ENCODE measurements around the gene ETV1.
A peak's percentile ranks its signal among the peaks of the same experiment; 100 is the strongest.

The ETV1 gene

DNA sequence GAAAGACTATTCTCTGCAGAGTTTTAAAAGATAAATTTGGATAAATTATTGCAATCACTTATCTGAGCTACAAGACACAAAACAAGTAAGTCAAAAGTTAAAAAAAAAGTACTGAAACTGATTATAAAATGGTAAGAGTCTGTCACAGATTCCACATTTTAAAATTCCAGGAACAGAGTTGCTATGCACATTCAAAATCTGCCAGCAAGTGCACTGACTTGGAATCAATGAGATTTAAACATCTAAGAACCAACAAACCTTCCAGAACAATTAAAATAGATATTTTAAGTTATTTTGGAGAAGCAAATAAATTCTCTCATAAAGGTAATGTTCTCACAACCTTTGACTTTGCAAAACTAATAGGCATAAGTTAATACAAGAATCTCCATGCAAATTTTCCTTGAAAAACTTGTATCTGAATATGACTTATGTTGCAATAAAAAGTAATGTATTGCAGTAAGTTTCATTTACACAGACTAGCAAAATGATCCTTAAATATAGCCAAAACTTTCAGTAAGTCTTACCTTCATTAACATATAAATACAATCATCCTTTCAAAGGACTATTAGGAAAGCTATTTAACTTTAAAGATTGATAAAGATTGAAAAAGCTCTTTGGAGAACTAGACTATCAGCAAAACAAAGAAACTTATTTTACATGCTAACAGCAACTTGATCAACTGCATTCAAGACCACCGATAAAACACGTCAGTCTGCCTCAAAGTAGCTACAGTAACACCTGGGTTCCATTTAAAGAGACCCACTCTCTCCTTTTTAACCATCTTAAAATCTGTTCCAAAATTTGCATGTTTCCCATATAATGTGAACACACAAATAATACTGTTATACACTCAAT, 4.4 kb downstream of the ETV1 start:
- DNase-seq, result no peak

DNA sequence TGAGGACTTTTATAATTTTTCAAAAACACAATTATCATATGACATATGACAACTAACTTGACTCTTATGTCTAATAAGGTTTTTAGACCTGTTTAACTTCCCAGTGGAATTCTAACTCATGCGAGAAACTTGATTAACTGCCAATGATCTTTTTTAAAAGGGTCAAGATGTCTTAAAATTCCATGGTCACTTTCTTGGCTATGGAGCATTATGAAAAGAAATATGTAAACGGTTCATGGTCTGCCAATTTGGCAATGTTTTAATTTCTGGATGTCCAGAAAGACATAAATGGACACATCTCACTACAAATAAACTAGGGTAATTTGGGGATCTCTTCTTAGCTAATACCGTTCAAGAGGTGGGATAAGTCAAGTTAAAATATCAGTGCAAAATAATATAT, 5.4 kb downstream of the ETV1 start:
- no peak for DNase-seq

DNA sequence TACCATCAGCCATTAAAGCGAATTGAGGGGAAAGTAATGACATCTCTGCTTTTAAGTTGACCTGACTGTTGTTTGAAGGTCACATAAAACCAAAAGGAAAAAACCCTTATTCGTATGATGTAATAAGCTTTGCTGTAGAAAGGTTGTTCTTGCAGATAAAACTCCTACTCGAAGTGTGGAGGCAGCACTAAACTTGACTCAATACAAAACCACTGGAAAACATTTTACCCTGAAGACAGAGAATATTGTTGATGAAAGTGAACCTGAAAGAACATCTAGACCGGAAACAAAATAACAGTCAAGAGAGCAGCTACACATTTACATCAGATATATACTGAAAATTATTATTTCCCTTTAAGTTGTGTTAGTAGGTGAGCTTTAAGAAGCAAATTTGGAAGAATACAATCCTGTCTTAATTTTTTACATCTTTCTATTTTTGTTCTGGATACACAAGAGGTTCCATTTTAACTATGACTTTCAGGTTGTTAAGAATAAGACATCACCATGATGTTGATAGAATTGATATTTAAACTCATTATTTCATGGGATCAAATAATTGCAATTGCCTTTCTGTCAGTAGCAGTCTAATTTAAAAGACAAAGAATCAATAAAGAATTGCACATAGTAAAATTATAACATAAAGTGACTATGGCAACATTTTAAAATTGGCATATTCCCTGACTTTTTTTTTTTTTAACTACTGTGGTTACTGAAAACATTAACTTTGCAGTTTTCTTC, 6.4 kb downstream of the ETV1 start:
- DNase-seq, result no peak

DNA sequence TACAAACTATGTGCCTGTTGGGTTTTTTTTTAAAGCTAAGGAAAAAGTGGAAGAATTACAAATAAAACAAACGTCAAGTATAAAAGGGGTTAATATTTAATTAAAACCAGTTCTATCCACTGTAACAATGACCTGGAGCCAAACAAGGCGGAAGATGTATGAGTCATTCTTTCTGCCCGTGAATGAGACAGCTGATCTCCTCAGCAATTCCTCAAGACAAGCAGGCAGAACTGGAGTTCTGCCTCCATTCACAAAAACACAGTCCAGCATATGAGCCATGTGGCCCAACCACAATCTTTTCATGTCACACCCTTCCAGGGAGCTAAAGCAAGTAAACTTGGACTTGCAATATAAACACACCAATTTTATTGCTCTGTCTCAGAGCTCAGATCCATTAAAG, 8.4 kb downstream of the ETV1 start:
- peak; percentile 94 for DNase-seq

DNA sequence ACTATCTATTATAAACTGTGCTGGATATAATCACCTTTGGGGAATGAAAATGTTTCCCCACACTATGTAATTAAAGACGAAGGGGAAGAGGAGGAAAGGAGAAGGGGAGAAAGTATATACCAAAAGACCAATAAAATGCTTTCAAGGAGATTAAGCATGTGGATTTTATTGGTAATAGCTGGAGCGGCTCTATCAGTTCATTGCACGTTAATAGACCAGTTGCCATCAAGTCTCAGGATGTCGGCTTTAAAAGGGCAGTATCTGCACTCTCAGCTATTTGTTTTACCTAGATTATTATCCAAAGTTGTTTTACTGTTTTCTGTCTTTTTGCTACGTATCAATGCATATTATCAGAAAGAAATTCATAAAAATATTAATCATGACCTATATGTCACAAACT, 9.0 kb downstream of the ETV1 start:
- DNase-seq, result no peak

DNA sequence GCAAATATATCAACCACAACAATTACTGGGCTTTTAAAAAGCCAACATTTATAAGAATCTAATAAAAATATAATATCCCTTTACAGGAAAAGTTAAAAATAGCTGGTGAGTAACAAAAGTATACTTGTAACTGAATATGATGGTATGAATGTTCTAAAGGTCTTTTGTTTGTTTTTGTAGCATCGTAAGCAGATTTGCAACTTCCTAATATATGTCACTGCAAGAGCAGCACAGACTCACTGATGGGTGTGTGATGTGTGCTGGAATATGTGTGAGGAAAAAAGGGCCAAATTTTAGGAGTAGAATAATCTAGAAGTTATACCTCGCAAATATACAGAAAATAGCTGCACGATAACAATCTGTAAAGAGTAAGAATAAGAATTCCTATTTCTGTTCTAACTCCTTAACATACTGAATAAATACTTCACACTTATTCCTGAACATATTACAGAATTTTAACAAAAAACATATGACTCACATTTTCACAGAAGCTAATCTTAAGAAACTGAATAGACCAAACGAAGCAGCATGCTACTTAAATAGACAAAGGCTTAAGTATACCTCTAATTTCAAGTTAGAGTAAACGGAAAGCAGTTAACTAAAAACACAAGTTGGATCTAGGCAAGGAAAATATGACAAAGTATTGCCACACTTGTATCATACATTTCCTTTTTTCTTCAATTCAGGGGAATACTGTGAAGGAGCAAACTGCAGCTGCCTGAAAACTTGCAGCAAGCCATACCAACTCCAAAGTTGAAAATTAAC, 9.6 kb downstream of the ETV1 start:
- DNase-seq, result no peak

DNA sequence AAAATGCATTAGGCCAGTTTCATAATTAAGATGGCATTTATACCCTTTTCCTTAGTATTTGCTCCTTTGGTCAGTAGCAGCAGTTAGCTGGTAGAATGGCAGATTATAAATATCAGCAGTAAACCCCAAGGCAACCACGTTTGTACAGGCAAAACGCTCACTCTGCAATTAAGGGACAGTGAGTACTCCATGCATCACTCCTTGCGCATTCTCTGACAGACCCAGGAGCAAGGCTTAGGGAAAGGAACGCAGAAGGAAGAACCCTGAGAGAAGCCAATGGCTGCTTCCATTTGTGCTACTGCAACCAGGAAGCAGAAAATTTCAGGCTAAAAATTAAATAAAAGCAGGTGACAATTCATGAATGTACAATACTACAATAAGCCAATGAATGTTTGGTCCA, 12.9 kb downstream of the ETV1 start:
- no peak for DNase-seq

DNA sequence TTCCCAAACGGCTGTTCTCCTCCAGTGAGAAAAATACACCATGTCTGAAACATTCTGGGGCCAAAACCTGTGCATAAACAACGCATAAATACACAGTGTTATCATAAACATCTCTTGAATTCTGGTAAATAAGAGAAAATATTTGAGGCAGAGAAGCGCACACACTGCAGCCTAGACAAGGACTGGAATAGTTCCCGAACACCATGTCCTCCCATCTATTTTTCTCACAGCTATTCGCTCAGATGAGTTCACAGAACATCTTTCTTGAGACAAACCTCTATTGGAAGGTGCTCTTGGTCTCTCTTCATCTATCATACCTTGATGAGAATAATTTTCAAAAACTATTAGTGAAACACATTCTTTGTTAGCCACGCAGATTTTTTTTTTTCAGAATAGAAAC, 24.4 kb downstream of the ETV1 start:
- no peak for DNase-seq

DNA sequence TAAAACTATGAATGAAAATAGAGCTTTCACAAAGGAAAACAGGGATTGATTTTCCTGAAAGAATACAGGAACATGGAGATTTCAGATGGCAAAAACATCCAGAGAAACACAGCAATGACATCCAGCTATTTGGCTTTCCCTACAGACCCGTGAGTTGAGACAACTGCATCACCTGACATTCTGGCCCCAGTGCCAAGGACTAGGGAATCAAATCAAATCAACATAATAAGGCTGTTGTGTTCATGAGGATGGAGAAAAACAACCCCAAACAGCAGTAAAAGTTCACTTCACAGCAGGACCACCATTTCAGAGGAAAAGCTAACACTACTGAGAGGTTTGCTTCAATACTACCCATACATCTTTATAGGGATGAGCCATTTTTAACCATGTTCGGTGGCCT, 25.5 kb downstream of the ETV1 start:
- DNase-seq, result no peak

DNA sequence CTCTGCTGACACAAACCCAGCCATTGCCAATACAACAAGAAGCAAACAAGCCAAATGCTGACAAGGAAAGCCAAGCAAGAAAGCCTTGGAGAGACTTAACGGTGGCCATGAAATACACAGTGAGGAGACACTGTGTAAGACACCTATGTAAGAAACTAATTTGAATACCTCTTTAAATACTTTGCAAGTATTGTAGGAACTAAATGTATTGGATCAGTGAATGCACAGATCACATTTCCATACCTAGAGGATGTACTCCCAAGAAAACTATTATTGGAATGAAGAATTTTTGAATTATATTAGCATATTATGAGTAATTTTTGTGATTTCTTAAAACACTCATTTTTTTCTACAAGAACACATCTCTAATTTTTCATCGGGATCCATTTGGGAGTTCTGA, 34.0 kb downstream of the ETV1 start:
- DNase-seq, result no peak

DNA sequence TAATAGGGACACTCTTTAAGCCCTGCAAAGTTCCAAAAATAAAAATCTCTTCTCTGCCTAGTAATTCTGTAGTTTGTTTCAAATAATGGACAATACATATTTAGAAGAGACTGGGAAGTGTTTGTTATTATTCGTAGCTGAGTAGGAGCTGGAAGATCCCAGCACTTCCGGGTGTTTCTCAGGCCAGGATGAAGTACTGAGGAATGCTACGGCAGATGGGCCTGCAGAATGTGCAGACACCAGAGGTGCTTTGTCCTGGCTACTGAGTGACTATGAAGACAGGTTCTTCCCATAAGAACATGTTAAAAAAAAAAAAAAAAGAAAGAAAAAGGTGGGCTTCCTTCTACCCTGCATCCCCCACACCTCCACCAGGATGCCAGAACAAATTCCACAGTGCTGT, 36.1 kb downstream of the ETV1 start:
- no peak for DNase-seq

DNA sequence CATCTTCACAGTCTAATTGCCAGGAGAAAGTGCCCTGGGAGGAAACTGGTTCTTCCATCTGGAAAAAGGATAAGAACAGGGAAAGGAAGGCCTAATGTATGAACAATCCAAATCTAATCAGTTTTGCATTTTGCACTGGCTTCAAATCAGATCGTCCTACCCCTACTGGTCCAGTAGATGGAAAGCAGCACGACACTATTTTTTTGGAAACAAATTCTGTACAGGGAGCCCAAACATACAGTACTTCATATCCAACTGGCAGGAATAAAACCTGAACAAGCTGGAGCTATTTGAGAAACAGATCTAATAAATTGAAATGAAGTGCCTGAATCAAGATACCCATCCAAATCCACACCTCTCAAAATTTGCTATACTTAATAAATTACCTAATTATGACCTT, 36.5 kb downstream of the ETV1 start:
- DNase-seq, result no peak

DNA sequence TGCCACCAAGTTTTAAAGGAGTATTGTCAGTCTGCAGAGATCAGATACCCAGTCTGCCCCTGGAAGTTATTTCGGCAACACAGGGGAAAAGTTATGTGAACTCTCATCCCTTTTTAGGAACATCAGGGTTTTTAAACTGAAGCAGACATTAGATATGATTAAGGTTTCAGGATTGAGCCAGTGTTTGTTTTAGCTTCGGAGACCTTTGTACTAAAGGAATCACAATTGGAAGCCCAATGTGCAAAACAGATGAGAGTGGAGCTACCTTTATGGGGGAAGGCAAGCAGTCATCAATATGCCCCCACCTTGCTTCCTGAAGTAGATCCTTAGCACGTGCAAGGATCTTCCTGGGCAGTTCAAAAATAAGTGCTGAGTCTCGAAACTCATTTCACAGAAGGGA, 39.5 kb downstream of the ETV1 start:
- DNase-seq, result no peak

DNA sequence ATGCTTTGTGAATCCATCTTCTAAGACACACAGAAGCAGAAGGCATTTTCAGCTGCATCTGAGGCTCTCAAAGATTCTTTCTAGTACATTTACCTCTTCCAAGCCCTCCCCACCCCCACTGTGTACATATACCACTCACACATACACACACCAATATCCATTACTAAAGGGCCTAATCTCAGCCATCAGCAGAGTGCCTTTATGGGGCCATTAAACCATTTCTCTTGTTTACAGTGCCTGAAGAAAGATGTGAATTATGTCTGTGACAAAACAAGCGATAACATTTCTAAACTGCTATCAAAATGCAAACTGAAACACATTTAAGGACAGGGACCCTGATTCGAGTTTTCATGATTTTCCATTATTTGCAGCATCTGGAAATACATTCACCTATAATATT, 40.0 kb downstream of the ETV1 start:
- no peak for DNase-seq

DNA sequence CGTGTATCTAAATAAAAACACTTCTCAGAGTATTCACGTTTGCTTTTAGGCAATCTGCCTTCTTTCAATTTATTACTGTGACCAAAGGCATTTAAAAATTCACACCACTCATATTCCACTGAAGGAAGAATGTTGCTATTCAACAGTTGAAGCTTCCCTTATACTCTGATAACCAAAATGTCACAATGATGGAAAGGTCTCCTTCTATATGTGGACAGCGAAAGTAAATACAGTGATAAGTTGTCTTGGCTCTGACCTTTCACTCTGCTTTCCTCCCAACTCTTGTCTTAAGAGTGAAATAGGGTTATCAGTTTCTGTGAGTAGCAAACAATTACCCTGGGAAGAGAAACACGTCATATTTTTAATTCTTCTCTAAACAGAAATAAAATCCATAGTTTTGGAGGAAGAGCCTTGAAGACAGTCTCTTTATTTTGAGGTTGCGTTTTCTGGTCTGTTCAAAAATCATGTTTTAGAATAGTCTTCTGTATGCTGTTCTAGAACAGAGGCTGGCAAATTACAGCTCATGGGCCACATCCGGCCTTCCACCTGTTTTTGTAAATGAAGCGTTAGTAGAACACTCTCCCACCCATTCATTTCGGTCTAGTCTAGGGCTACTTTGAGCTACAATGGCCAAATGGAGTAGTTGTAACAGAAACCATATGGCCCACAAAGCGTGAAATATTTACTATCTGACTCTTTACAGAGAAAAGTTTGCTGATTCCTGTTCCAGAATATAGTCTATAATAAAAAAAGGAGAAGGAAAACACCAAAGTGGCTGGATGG, 41.3 kb downstream of the ETV1 start:
- DNase-seq, result no peak

DNA sequence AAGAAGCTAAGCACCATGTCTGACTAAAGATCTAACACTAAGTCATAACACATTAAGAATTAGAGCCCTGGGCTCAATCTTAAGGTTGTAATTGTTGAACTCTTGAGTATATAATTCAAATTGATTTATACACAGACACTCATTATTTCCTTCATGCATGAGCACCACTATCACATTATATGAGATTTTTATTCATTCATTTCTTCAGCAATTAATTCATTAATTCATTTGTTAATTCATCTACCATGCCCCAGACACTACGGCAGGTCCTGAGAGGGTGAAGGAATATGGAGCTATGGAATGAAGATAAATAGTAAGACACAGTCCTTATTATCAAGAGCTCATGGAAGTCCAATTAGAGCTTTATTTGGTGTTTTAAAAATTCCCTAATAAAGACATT, 41.9 kb downstream of the ETV1 start:
- no peak for DNase-seq

DNA sequence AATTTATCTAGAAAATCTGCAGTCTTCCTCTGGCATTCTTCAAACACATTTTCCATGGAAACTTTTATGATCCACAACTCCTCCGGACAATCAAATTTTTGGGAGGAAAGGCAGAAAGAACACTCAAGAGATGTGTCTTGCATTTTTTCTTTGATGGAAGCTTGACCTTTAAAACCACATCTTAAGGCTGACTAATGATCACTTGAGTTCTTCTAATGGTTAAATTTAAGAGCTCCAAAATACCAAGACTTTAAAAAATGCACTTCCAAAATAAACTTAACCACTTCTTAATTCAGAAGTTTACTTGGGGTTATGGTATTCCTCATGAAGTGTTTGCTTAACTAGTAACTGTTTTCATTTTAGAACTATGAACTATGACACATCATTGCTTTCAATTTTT, 43.3 kb downstream of the ETV1 start:
- peak; percentile 18 for DNase-seq

DNA sequence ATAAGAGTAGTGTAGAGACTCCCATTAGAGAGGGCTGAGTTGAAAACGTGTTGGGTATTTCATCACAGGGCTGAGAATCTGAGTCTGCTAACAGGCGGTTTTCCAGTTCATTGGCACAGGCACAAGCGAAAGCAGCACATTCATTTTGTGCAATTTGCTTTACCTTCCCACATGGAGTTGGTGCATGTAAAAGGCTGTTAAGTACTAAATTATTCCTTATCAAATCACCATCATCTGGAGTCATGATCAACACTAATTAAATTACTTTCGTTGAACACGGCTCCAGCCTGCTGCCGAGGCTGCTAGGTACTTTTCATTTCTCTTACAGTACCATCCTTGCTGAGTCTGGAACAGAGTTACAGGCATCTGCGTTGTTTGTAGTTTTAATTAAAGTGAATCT, 43.8 kb downstream of the ETV1 start:
- DNase-seq, result peak; percentile 50

DNA sequence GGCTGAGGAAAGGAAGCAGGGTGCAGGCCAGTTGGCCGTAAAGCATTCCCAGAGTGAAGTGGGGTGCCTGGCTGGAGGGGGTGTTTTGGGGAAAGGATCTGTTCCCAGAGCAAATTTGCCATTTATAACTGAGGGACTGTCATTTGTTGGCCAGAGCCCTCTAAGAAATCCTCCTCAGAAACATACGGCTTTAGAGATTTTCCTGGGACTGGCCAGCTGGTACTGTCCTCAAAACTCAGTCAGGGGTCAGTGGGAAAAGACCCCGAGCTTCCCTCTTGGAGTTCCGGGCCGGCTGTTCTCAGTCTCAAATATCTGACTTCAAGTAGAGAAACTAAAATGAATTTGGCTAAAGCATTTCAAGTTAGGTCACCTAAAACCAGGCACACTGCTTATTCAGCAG, 55.9 kb downstream of the ETV1 start:
- DNase-seq, result no peak

DNA sequence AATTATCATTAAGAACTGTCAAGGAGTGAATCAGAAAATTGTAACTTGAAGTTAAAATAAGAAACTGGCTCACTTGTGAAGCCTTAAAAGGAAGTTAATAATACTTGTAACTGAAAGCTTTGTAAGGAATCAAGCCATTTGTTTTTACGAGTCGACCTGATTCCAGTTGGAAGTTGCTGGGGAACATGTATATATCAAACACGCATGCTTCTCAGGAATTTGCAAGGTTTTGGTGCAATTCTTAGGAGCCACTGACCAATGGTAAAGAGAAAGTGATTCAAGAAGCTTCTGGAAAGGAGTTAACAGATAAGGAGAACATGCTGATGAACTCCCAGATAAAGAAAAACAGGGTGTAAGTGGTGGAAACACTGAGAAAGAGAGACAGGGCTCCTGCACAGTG, 56.4 kb downstream of the ETV1 start:
- no peak for DNase-seq

DNA sequence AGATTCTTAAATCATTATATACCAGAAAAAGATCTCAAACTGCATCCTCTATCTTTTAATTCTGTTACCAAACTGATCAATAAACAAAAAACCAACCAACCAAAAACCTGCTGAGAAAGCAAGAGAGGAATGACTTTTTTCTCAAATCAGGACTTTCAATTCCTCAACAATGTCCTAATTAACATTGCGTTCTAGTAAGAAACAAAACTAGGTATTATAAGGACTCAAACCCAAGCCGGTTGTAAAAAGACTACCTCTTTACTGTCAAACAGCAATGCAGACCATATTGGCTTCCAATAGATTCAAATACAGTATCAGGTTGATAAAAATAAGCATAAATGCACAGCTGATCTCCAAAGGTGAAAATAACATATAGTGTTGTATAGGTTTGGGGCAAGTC, 57.3 kb downstream of the ETV1 start:
- no peak for DNase-seq

DNA sequence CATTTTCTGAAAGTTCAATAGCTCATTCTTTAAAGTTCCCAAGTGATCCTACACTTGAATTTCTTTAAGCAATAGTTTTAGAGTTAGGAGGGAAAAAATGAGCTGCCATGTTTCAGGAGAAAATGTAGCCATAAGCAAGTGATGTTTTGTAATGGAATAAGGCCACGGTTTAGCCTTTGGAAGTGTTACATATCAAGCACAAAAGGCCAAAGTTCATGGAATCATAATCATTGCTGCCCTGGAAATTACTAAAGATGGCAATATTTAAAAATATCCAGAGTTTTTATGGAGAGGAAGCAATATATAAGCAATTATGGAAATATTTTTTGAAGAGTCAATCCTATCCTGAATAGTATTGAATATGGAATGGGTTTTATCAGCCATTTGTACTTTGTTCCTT, 68.4 kb downstream of the ETV1 start:
- DNase-seq, result no peak

DNA sequence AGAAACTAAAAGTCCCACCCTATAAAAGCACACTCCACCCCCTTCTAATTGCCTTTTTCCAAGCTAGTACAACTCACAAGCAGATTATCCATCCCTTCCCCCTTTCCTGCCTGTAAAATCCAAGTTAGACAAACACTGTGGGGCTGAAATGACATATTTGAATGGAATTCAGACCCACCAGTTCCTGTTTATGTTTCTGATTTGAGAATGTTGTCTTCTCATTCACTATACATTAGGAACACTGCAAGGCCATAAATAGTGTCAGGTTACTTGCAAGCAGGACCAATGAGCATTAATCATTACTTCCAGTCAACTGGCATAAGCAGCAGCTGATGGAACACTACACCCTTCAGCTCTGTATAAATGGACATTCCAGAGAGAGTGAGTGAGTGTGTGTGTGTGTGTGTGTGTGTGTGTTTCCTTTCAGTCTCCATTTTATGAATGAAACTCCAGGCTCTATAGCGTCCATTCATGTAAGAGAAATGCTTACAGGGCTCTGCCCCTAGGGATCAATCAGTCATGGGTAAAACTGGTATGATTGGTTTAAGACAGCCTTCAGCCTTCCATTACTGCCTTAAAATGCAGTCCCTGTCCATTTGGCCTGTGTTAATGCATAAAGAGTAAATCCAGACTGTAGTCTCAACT, 69.3 kb downstream of the ETV1 start:
- peak; percentile 95 for DNase-seq
